ENCODE results near the gene HPF1.

DNA sequence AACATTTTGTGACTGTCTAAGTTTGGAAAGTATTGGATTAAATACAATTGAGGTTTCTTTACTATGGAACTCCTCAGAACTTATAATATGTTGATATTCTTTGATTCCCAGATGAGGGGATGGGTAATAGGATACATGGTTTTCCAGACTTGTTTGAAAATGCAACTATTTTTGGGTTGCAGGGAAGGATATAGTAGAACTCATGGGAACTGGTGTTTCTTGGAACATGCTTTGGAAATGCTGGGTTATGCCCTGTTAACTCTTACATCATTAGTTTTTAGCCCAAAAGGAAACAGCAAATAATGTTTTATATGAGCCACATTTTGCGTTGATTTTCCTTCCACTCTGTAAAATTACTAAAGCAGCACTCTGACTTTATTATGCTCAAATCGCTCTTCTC lies 41.9 kb downstream of the HPF1 start:
- no peak for TF ChIP-seq TAF1 (IDR thresholded peaks at IDR 0.05; ENCODE audit: borderline replicate concordance, low read depth, low read length)
- TF ChIP-seq POLR2A (IDR thresholded peaks at IDR 0.05; ENCODE audit: low read depth, low read length) = no peak
- TF ChIP-seq POLR2AphosphoS5 (IDR thresholded peaks at IDR 0.05; ENCODE audit: low read depth, low read length) = no peak
